Measurements from ENCODE around the gene HPCAL1.

GRCh38 chr2:10271946-10272345 is 30.8 kb upstream of the HPCAL1 start:
- TF ChIP-seq POLR2A (IDR thresholded peaks at IDR 0.05) (no peak), CTCF (IDR thresholded peaks at IDR 0.05) (no peak)
